ENCODE results near the gene YBEY. TPM values are rescaled to one million over a fixed set of nuclear protein-coding genes. Genes with fewer than 3 reads are reported as not detected.

YBEY gene
- polyA plus RNA-seq, 3 donors, result 4.1 to 8.6 (median 5.2) TPM

DNA sequence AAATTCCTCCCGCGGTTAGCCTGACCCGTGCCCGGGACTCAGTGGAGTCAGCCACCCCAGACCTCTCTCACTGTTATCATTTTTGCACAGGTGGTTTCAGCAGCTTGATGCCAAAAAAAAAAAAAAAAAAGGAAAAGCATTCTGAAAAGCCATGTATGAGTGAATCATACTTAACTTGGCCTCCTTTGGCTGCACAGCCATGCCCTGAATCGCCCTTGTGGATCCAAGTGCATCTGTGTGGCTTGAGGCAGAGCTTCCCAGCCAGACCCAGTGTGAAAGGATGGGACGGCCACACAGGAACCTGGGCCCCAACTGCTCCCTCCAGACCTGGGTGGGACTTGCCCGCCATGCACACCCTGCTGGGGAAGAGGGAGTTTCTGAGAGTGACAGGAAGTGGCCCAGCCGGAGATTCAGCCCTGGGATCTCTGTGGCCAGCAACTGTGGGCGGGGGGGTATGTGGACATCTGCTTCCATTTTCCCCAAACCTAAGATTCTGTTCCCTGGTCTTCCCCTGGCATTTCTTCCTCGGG is 8.6 kb downstream of the YBEY start:
- TF ChIP-seq, protein P1, sequence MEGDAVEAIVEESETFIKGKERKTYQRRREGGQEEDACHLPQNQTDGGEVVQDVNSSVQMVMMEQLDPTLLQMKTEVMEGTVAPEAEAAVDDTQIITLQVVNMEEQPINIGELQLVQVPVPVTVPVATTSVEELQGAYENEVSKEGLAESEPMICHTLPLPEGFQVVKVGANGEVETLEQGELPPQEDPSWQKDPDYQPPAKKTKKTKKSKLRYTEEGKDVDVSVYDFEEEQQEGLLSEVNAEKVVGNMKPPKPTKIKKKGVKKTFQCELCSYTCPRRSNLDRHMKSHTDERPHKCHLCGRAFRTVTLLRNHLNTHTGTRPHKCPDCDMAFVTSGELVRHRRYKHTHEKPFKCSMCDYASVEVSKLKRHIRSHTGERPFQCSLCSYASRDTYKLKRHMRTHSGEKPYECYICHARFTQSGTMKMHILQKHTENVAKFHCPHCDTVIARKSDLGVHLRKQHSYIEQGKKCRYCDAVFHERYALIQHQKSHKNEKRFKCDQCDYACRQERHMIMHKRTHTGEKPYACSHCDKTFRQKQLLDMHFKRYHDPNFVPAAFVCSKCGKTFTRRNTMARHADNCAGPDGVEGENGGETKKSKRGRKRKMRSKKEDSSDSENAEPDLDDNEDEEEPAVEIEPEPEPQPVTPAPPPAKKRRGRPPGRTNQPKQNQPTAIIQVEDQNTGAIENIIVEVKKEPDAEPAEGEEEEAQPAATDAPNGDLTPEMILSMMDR (IDR thresholded peaks at IDR 0.05), result no peak
- peaks cover 13 to 29% of the 10 kb centered on the region in 2 donors for H3K36me3 Mint-ChIP-seq
- H3K79me2 ChIP-seq (ENCODE audit: insufficient read depth, low read length), result peaks cover under 1% of the 10 kb centered on the region
- 5% methylated on average over 3 of the region's 10 CpGs for WGBS (ENCODE audit: insufficient coverage)
- H4K20me1 ChIP-seq (ENCODE audit: insufficient read depth, low read length), result no peaks in the 10 kb centered on the region
- H3K4me1 ChIP-seq (ENCODE audit: control insufficient read depth in 1 of 2, insufficient read depth in 2 of 2, low read length in 2 of 2), result peaks cover 16 to 26% of the 10 kb centered on the region in 2 donors
- H3K9me3 Mint-ChIP-seq, result peaks cover 2 to 25% (median 16%) of the 10 kb centered on the region in 7 donors
- H3K4me1 Mint-ChIP-seq, result peaks cover 22% of the 10 kb centered on the region
- DNase-seq, result no peak
- peaks cover 7 to 22% of the 10 kb centered on the region in 2 donors for H3K36me3 ChIP-seq (replicated peaks in 1 of 2; ENCODE audit: control insufficient read depth in 1 of 2, insufficient read depth in 2 of 2, low read length in 2 of 2)
- no peak overlapping the region for H3K9ac ChIP-seq (ENCODE audit: insufficient read depth, low read length, poor library complexity, severe bottlenecking)
- peaks cover 0 to 19% of the 10 kb centered on the region in 2 donors for H3K27me3 ChIP-seq (ENCODE audit: control insufficient read depth in 2 of 2, insufficient read depth in 2 of 2, low read length in 2 of 2)
- H3K4me3 ChIP-seq (replicated peaks in 1 of 3; ENCODE audit: low read depth in 2 of 3, low read length in 3 of 3), result no peak overlapping the region
- H3K4me3 Mint-ChIP-seq, result peak overlapping the region in 1 of 2 donors; percentile 51
- H3K4me2 ChIP-seq (replicated peaks; ENCODE audit: extremely low read depth, low read length, poor library complexity, severe bottlenecking), result peak overlapping the region; percentile 67
- peaks cover 7 to 11% of the 10 kb centered on the region in 2 donors for H3K9me3 ChIP-seq (replicated peaks in 1 of 2; ENCODE audit: control insufficient read depth in 1 of 2, insufficient read depth in 1 of 2, low read length in 2 of 2)
- H3K27ac Mint-ChIP-seq, result peak overlapping the region in 2 of 7 donors; percentile 30 to 46
- H3K27ac ChIP-seq (ENCODE audit: low read depth in 1 of 2, low read length in 2 of 2), result no peak overlapping the region
- peaks cover 6 to 43% (median 18%) of the 10 kb centered on the region in 3 donors for H3K27me3 Mint-ChIP-seq (ENCODE audit: low read depth in 3 of 3)
- intact Hi-C loops (cut with micrococcal nuclease), result no loop called here
- H2AFZ ChIP-seq (ENCODE audit: insufficient read depth, low read depth, low read length, poor library complexity, severe bottlenecking), result peak overlapping the region; percentile 19

GRCh38 chr21:46295177-46295770 is 9.1 kb downstream of the YBEY start:
- H3K27me3 ChIP-seq (ENCODE audit: control insufficient read depth in 2 of 2, insufficient read depth in 2 of 2, low read length in 2 of 2), result peaks cover 0 to 19% of the 10 kb centered on the region in 2 donors
- no peaks in the 10 kb centered on the region for H4K20me1 ChIP-seq (ENCODE audit: insufficient read depth, low read length)
- H2AFZ ChIP-seq (ENCODE audit: insufficient read depth, low read depth, low read length, poor library complexity, severe bottlenecking), result peak overlapping the region; percentile 72
- Mint-ChIP-seq H3K9me3 (peaks cover 2 to 25% (median 16%) of the 10 kb centered on the region in 7 donors), H3K36me3 (peaks cover 16 to 32% of the 10 kb centered on the region in 2 donors), H3K27ac (peak overlapping the region in 1 of 7 donors; percentile 46), H3K27me3 (ENCODE audit: low read depth in 3 of 3) (peaks cover 6 to 43% (median 18%) of the 10 kb centered on the region in 3 donors), H3K4me1 (peaks cover 20% of the 10 kb centered on the region), H3K4me3 (no peak overlapping the region)
- H3K9ac ChIP-seq (ENCODE audit: insufficient read depth, low read length, poor library complexity, severe bottlenecking), result no peak overlapping the region
- TF ChIP-seq, protein P1 (IDR thresholded peaks at IDR 0.05), result no peak
- WGBS (ENCODE audit: insufficient coverage), result 62% methylated on average over 4 of the region's 9 CpGs
- H3K27ac ChIP-seq (ENCODE audit: low read depth in 1 of 2, low read length in 2 of 2), result no peak overlapping the region
- peaks cover 16 to 26% of the 10 kb centered on the region in 2 donors for H3K4me1 ChIP-seq (ENCODE audit: control insufficient read depth in 1 of 2, insufficient read depth in 2 of 2, low read length in 2 of 2)
- peaks cover 7 to 11% of the 10 kb centered on the region in 2 donors for H3K9me3 ChIP-seq (replicated peaks in 1 of 2; ENCODE audit: control insufficient read depth in 1 of 2, insufficient read depth in 1 of 2, low read length in 2 of 2)
- H3K4me3 ChIP-seq (replicated peaks in 1 of 3; ENCODE audit: low read depth in 2 of 3, low read length in 3 of 3), result no peak overlapping the region
- DNase-seq, result no peak
- intact Hi-C loops (cut with micrococcal nuclease), result no loop called here
- H3K4me2 ChIP-seq (replicated peaks; ENCODE audit: extremely low read depth, low read length, poor library complexity, severe bottlenecking), result peak overlapping the region; percentile 67
- H3K36me3 ChIP-seq (replicated peaks in 1 of 2; ENCODE audit: control insufficient read depth in 1 of 2, insufficient read depth in 2 of 2, low read length in 2 of 2), result peaks cover 8 to 27% of the 10 kb centered on the region in 2 donors
- no peaks in the 10 kb centered on the region for H3K79me2 ChIP-seq (ENCODE audit: insufficient read depth, low read length)

Data from CD14-positive monocyte (primary cell).